ENCODE data around the gene RNF214.
"Not testable (repeated sequence)": the region's sequence is repeated elsewhere in the genome, so short reads cannot be mapped to it uniquely, and the experiment has no call there.

GRCh38 chr11:117183178-117183577 lies 49.3 kb upstream of the RNF214 start:
- not testable (repeated sequence) for TF ChIP-seq CTCF, POLR2A (IDR thresholded peaks at IDR 0.05)

Measured in body of pancreas (tissue), 4 donors.